GM19035 (cell line): ENCODE results near the gene RAB11FIP4.
"Not testable (repeated sequence)": the region's sequence is repeated elsewhere in the genome, so short reads cannot be mapped to it uniquely, and the experiment has no call there.

Source experiments
- ATAC-seq: cut with Tn5 transposase; IDR thresholded peaks from one replicate; pipeline ENCODE4 v1.9.1; 2021; ENCODE audit not compliant: unreplicated experiment

RAB11FIP4 gene

GRCh38 chr17:31391496-31391949 lies at the start of gene RAB11FIP4:
Gene RAB11FIP4 (plus strand): TSS chr17:31391675. CDS start chr17:31391853, 178 bp downstream.
- ATAC-seq, result no peak

- ATAC-seq, result not testable (repeated sequence)
These were observed 46.2 kb upstream of the RAB11FIP4 start for GRCh38 chr17:31345191-31345747.

- ATAC-seq, result no peak
These were observed 42.0 kb upstream of the RAB11FIP4 start for GRCh38 chr17:31349454-31349853.

GRCh38 chr17:31355935-31356334 lies 35.5 kb upstream of the RAB11FIP4 start:
- no peak for ATAC-seq

- ATAC-seq, result no peak
These were observed 34.4 kb upstream of the RAB11FIP4 start for GRCh38 chr17:31357091-31357490.

- ATAC-seq, result no peak
These were observed 33.6 kb upstream of the RAB11FIP4 start for GRCh38 chr17:31357839-31358394.

GRCh38 chr17:31364012-31364411 lies 27.5 kb upstream of the RAB11FIP4 start:
- no peak for ATAC-seq

GRCh38 chr17:31366088-31366487 lies 25.4 kb upstream of the RAB11FIP4 start:
- no peak for ATAC-seq

- ATAC-seq, result no peak
These were observed 22.2 kb upstream of the RAB11FIP4 start for GRCh38 chr17:31369266-31369665.

- ATAC-seq, result no peak
These were observed 19.9 kb upstream of the RAB11FIP4 start for GRCh38 chr17:31371511-31372097.

- ATAC-seq, result no peak
These were observed 18.1 kb upstream of the RAB11FIP4 start for GRCh38 chr17:31373150-31374093.

- no peak for ATAC-seq
These were observed 17.4 kb upstream of the RAB11FIP4 start for GRCh38 chr17:31374094-31374447.

GRCh38 chr17:31374503-31374902 lies 17.0 kb upstream of the RAB11FIP4 start:
- ATAC-seq, result no peak

GRCh38 chr17:31378638-31379037 lies 12.8 kb upstream of the RAB11FIP4 start:
- no peak for ATAC-seq

- ATAC-seq, result no peak
These were observed 11.8 kb upstream of the RAB11FIP4 start for GRCh38 chr17:31379597-31380205.

GRCh38 chr17:31381165-31381668 lies 10.3 kb upstream of the RAB11FIP4 start:
- ATAC-seq, result no peak

- not testable (repeated sequence) for ATAC-seq
These were observed 8.7 kb upstream of the RAB11FIP4 start for GRCh38 chr17:31382668-31383275.

- not testable (repeated sequence) for ATAC-seq
These were observed 8.0 kb upstream of the RAB11FIP4 start for GRCh38 chr17:31383488-31383887.

- no peak for ATAC-seq
These were observed 5.8 kb upstream of the RAB11FIP4 start for GRCh38 chr17:31385428-31386285.
